HepG2 (cell line): Measurements from ENCODE around the gene COQ9. TPM values are rescaled to one million over a fixed set of nuclear protein-coding genes. Genes with fewer than 3 reads are reported as not detected.

Experiments used
- ESRRA ChIP-seq: sonication (generic); formaldehyde crosslinking; IDR thresholded peaks from 2 replicates; pipeline ENCODE4 v1.5.1; 2020; ENCODE audit warnings: mild to moderate bottlenecking, low read depth, missing genetic modification reagents
- ETV6 ChIP-seq: sonication (generic); formaldehyde crosslinking; conservative IDR thresholded peaks from 2 replicates; pipeline ENCODE4 v1.4.0; 2020; ENCODE audit warnings: missing genetic modification reagents
- FOSL1 ChIP-seq: sonication (generic); formaldehyde crosslinking; IDR thresholded peaks from 2 replicates; pipeline ENCODE4 v1.9.0; 2021; ENCODE audit warnings: missing genetic modification reagents, borderline replicate concordance
- HIVEP1 ChIP-seq: sonication (generic); formaldehyde crosslinking; IDR thresholded peaks from 2 replicates; pipeline ENCODE4 v1.4.0; 2020; ENCODE audit warnings: mild to moderate bottlenecking, missing genetic modification reagents
- HNF4G ChIP-seq, 2 experiments: sonication (generic) in 1 of 2; formaldehyde crosslinking in 1 of 2; IDR thresholded peaks; 2 replicates each; pipeline versions ENCODE4 v1.4.0 to v1.6.1; 2011 to 2020; ENCODE audit warnings: borderline replicate concordance in 2 of 2, low read depth in 2 of 2, mild to moderate bottlenecking in 2 of 2, low read length in 1 of 2, missing genetic modification reagents in 1 of 2, moderate library complexity in 1 of 2
- HOXA3 ChIP-seq: sonication (generic); formaldehyde crosslinking; IDR thresholded peaks from 2 replicates; pipeline ENCODE4 v1.5.0; 2020; ENCODE audit warnings: missing genetic modification reagents
- MLLT10 ChIP-seq: sonication (generic); formaldehyde crosslinking; IDR thresholded peaks from 2 replicates; pipeline ENCODE4 v1.4.0; 2020; ENCODE audit warnings: missing genetic modification reagents
- NR1H2 ChIP-seq: sonication (generic); formaldehyde crosslinking; IDR thresholded peaks from 2 replicates; pipeline ENCODE4 v1.8.1; 2022; ENCODE audit warnings: low read depth, missing genetic modification reagents, borderline replicate concordance
- NR2F1 ChIP-seq, 2 experiments: fragments of 450-650 bp in 1 of 2; formaldehyde crosslinking in 1 of 2; IDR thresholded peaks; 2 replicates each; pipeline versions ENCODE4 v1.5.0 to v1.6.1; 2016 to 2020; ENCODE audit warnings: mild to moderate bottlenecking in 1 of 2, missing compliant biosample characterization in 1 of 2, missing genetic modification reagents in 1 of 2, moderate library complexity in 1 of 2
- RARA ChIP-seq: IDR thresholded peaks from 2 replicates; pipeline ENCODE4 v1.6.1; 2016; ENCODE audit warnings: missing genetic modification reagents, missing compliant biosample characterization
- TBX2 ChIP-seq: sonication (generic); formaldehyde crosslinking; IDR thresholded peaks from 2 replicates; pipeline ENCODE4 v1.5.0; 2020; ENCODE audit warnings: missing genetic modification reagents, mild to moderate bottlenecking, borderline replicate concordance
- TEAD3 ChIP-seq: optimal IDR thresholded peaks from 2 replicates; pipeline ENCODE3; 2016; ENCODE audit warnings: borderline replicate concordance
- THYN1 ChIP-seq: sonication (generic); formaldehyde crosslinking; IDR thresholded peaks from 2 replicates; pipeline ENCODE4 v1.8.1; 2023; ENCODE audit warnings: low read depth, mild to moderate bottlenecking, moderate library complexity, missing genetic modification reagents, borderline replicate concordance
- ZBTB3 ChIP-seq: sonication (generic); formaldehyde crosslinking; IDR thresholded peaks from 2 replicates; pipeline ENCODE4 v1.4.0; 2020; ENCODE audit warnings: low read depth, mild to moderate bottlenecking, moderate library complexity, missing genetic modification reagents, borderline replicate concordance
- ZBTB7A ChIP-seq: sonication (generic); formaldehyde crosslinking; IDR thresholded peaks from 2 replicates; pipeline ENCODE4 v1.8.0; 2022; ENCODE audit warnings: mild to moderate bottlenecking, missing genetic modification reagents
- ZNF20 ChIP-seq: sonication (generic); formaldehyde crosslinking; IDR thresholded peaks from 2 replicates; pipeline ENCODE4 v1.4.0; 2020; ENCODE audit warnings: mild to moderate bottlenecking, moderate library complexity, missing genetic modification reagents
- ZNF205 ChIP-seq: IDR thresholded peaks from 2 replicates; pipeline ENCODE4 v1.6.1; 2018; ENCODE audit warnings: missing biosample characterization, missing genetic modification reagents
- ZNF224 ChIP-seq: sonication (generic); formaldehyde crosslinking; IDR thresholded peaks from 2 replicates; pipeline ENCODE4 v1.5.0; 2020; ENCODE audit warnings: mild to moderate bottlenecking, missing genetic modification reagents
- ZNF335 ChIP-seq: sonication (generic); formaldehyde crosslinking; IDR thresholded peaks from 2 replicates; pipeline ENCODE4 v1.4.0; 2020; ENCODE audit warnings: missing genetic modification reagents
- ZNF484 ChIP-seq: sonication (generic); formaldehyde crosslinking; IDR thresholded peaks from 2 replicates; pipeline ENCODE4 v1.5.1; 2020; ENCODE audit warnings: mild to moderate bottlenecking, low read depth, missing genetic modification reagents, borderline replicate concordance
- ZNF589 ChIP-seq: sonication (generic); formaldehyde crosslinking; conservative IDR thresholded peaks from 2 replicates; pipeline ENCODE4 v1.8.0; 2022; ENCODE audit warnings: mild to moderate bottlenecking, moderate library complexity, missing genetic modification reagents
- ZNF616 ChIP-seq: sonication (generic); formaldehyde crosslinking; IDR thresholded peaks from 2 replicates; pipeline ENCODE4 v1.5.0; 2020; ENCODE audit warnings: low read depth, mild to moderate bottlenecking, missing genetic modification reagents
- polyA plus RNA-seq, 8 experiments: library from polyadenylated mRNA; depleted of rRNA in 3 of 8; stranded (reverse) in 7 of 8; unstranded in 1 of 8; fragments of >200 nt; fragmentation: Illumina TruSeq in 4 of 8; extraction: Trizol in 4 of 8; gene quantifications; 2 replicates each; pipeline versions ENCODE4 v1.2.1 to v1.2.3, GENCODE V29; 2011 to 2016; ENCODE audit warnings: low read depth in 4 of 8, missing spikeins in 1 of 8, mixed read lengths in 1 of 8; ENCODE audit not compliant: insufficient read depth in 1 of 8
- total RNA-seq, 5 experiments: library from RNA; depleted of rRNA; stranded (reverse); fragments of >200 nt; fragmentation: Illumina TruSeq; extraction: Trizol; gene quantifications; 2 replicates each; pipeline ENCODE4 v1.2.3, GENCODE V29; 2016; ENCODE audit warnings: low read depth in 1 of 5
- TF ChIP-seq, protein P1 (sequence below): sonication (generic); formaldehyde crosslinking; IDR thresholded peaks from 2 replicates; pipeline ENCODE4 v1.4.0; 2020; ENCODE audit warnings: low read depth, missing genetic modification reagents
- TF ChIP-seq, protein P2 (sequence below): sonication (generic); formaldehyde crosslinking; IDR thresholded peaks from 2 replicates; pipeline ENCODE4 v1.5.0; 2020; ENCODE audit warnings: mild to moderate bottlenecking, missing genetic modification reagents, borderline replicate concordance
- TF ChIP-seq, protein P3 (sequence below): IDR thresholded peaks from 2 replicates; pipeline ENCODE4 v1.6.1; 2016; ENCODE audit warnings: missing genetic modification reagents, missing compliant biosample characterization

Gene COQ9
- total and polyA plus RNA-seq, 2 of the 13 experiments (the other 11 are each of a cell fraction or from before 2014, with no cell fraction given): 57.5 to 108 TPM

DNA sequence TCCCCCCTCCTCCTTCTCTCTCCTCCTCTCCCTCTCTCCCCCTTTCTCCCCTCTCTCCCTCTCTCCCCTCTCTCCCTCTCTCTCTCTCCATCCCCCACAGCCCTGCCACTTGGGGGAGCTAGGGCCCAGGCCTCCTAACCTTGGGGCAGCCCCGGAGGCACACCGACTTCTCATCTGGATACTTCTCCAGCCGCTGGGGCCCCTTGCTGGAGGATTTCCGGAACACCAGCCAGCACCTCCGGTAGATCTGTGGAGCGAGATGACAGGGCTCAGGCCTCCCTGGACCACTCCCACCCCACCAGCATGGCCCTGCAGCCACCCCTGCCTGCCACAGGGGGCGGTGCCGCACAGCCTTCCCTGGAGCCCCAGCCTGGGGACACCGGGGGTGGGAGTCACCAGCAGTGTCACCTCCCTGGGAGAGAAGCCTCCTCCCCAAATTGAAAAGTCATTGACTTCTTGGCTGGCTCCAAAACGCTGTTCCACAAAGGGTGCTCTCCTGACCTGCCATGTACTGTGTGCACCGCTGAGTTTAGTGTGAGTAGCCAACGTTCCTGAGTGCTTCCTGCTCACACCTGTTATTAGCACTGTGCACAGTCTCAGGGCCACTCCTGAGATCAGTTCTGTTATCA lies 28.5 kb downstream of the COQ9 start (continued):
- TF ChIP-seq ETV6 (CRISPR knock-in tag): no peak
- no peak for TF ChIP-seq ZNF484
- no peak for TF ChIP-seq MLLT10 (CRISPR knock-in tag)
- no peak for TF ChIP-seq FOSL1 (CRISPR knock-in tag)
- TF ChIP-seq, protein P1, sequence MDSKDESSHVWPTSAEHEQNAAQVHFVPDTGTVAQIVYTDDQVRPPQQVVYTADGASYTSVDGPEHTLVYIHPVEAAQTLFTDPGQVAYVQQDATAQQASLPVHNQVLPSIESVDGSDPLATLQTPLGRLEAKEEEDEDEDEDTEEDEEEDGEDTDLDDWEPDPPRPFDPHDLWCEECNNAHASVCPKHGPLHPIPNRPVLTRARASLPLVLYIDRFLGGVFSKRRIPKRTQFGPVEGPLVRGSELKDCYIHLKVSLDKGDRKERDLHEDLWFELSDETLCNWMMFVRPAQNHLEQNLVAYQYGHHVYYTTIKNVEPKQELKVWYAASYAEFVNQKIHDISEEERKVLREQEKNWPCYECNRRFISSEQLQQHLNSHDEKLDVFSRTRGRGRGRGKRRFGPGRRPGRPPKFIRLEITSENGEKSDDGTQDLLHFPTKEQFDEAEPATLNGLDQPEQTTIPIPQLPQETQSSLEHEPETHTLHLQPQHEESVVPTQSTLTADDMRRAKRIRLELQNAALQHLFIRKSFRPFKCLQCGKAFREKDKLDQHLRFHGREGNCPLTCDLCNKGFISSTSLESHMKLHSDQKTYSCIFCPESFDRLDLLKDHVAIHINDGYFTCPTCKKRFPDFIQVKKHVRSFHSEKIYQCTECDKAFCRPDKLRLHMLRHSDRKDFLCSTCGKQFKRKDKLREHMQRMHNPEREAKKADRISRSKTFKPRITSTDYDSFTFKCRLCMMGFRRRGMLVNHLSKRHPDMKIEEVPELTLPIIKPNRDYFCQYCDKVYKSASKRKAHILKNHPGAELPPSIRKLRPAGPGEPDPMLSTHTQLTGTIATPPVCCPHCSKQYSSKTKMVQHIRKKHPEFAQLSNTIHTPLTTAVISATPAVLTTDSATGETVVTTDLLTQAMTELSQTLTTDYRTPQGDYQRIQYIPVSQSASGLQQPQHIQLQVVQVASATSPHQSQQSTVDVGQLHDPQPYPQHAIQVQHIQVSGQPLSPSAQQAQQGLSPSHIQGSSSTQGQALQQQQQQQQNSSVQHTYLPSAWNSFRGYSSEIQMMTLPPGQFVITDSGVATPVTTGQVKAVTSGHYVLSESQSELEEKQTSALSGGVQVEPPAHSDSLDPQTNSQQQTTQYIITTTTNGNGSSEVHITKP (CRISPR knock-in tag): 0 out of 2 replicates have a peak, but pooled peaks have one; percentile 31
- TF ChIP-seq NR1H2 (CRISPR knock-in tag): no peak
- no peak for TF ChIP-seq ZNF616 (CRISPR knock-in tag)
- no peak for TF ChIP-seq ZNF20
- TF ChIP-seq HIVEP1 (CRISPR knock-in tag): peak; percentile 33; the same call in 1 of the 2 replicates
- TF ChIP-seq, protein P2, sequence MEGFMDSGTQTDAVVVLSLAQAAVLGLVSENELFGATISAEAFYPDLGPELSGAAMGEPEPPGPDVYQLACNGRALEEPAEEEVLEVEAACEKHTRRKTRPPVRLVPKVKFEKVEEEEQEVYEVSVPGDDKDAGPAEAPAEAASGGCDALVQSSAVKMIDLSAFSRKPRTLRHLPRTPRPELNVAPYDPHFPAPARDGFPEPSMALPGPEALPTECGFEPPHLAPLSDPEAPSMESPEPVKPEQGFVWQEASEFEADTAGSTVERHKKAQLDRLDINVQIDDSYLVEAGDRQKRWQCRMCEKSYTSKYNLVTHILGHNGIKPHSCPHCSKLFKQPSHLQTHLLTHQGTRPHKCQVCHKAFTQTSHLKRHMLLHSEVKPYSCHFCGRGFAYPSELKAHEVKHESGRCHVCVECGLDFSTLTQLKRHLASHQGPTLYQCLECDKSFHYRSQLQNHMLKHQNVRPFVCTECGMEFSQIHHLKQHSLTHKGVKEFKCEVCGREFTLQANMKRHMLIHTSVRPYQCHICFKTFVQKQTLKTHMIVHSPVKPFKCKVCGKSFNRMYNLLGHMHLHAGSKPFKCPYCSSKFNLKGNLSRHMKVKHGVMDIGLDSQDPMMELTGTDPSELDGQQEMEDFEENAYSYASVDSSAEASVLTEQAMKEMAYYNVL (CRISPR knock-in tag): peak; percentile 56; the same call in 1 of the 2 replicates
- TF ChIP-seq ESRRA (CRISPR knock-in tag): 0 out of 2 replicates have a peak, but pooled peaks have one; percentile 33
- no peak for TF ChIP-seq RARA
- TF ChIP-seq ZNF589 (CRISPR knock-in tag): no peak
- TF ChIP-seq, protein P3, sequence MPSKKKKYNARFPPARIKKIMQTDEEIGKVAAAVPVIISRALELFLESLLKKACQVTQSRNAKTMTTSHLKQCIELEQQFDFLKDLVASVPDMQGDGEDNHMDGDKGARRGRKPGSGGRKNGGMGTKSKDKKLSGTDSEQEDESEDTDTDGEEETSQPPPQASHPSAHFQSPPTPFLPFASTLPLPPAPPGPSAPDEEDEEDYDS (CRISPR knock-in tag): no peak
- no peak for TF ChIP-seq ZNF205 (CRISPR knock-in tag)
- TF ChIP-seq ZNF224 (CRISPR knock-in tag): no peak
- no peak for TF ChIP-seq ZBTB3 (CRISPR knock-in tag)
- TF ChIP-seq ZBTB7A: no peak
- peak; percentile 22; the same call in 1 of the 2 replicates for TF ChIP-seq TBX2
- no peak for TF ChIP-seq THYN1
- no peak for TF ChIP-seq ZNF335 (CRISPR knock-in tag)
- no peak for TF ChIP-seq HNF4G (IDR thresholded peaks at IDR 0.05; ENCODE audit: borderline replicate concordance, low read depth, low read length)
- no peak for TF ChIP-seq HNF4G (CRISPR knock-in tag; IDR thresholded peaks at IDR 0.05; ENCODE audit: borderline replicate concordance, low read depth)
- TF ChIP-seq NR2F1 (CRISPR knock-in tag; IDR thresholded peaks at IDR 0.05): no peak
- no peak for TF ChIP-seq TEAD3 (CRISPR knock-in tag)
- no peak for TF ChIP-seq HOXA3 (CRISPR knock-in tag)
